ENCODE measurements around the gene ABLIM2. TPM values are rescaled to one million over a fixed set of nuclear protein-coding genes. Genes with fewer than 3 reads are reported as not detected.

Gene ABLIM2
- total and polyA plus RNA-seq, 10 of the 15 experiments (the other 5 are each of a cell fraction or from before 2014, with no cell fraction given) = 0.03 to 0.15 (median 0.05) TPM; not detected in 7

DNA sequence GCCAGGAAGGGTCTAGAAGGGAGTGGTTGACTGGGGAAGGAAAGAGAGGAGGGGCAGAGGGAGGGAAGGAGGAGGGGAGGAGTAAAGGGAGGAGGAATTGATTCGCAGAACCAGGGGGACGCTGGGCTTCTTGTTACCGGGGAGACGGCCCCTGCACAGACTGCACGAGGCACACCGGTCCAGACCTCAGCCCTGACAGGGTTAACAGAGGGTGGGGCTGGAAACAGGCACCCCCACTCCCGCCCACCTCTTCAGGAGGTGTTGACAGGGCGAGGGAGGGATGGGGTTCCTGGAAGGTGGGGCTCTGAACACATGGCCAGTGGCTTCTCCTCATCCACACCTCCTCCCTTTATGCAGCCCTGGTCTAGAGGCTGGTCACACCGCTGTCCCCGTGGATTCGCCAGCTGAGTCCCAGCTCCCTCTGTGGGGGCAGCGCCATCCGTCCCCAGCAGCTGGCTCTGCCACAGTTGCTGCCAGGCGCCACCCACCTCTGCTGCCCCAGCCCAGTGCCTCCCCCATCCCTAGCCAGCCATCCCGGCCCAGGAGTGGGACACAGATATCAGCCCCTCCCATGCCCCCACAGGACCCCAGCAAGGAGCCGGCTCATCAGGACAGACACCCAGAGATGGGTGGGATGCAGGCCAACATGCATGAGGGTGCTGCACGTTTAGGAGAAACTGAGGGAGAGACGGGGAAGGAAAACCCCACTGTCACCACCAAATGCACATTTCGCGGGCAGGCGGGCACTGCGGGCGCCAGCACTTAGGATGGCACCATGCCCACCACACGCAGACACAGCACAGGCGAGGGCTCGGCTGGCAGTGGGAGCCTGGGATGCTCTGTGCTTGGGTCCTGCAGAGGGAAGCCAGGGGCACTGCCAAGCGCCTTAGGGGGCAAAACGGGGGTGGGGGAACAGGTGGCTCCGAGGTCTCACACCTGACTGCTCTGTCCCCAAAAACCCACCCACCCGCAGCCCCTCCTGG is 87.6 kb downstream of the ABLIM2 start:
- intact Hi-C loops (cut with micrococcal nuclease; ENCODE audit: unreplicated experiment) (no loop called here), in situ Hi-C loops (cut with MboI) (no loop called here)
- BruUV-seq (replicated peaks) = no TSS peak
- Histone ChIP-seq H3K36me3 (ENCODE audit: control insufficient read depth in 2 of 2, insufficient read depth in 2 of 2, low read length in 1 of 2) (no peaks in the 10 kb centered on the region), H3K27me3 (replicated peaks in 1 of 2; ENCODE audit: control insufficient read depth in 2 of 2, insufficient read depth in 2 of 2, low read length in 1 of 2) (no peaks in the 10 kb centered on the region; a peak in 2 of 4 replicates), H2AFZ (ENCODE audit: control insufficient read depth, low read depth, low read length) (no peak overlapping the region), H3K4me3 (no peak overlapping the region), H3K79me2 (ENCODE audit: control insufficient read depth, insufficient read depth, low read length) (no peaks in the 10 kb centered on the region), H3K27ac (ENCODE audit: control insufficient read depth, insufficient read depth) (no peak overlapping the region), H3K9me3 (replicated peaks; ENCODE audit: control insufficient read depth, insufficient read depth, low read length) (no peaks in the 10 kb centered on the region), H3K4me1 (ENCODE audit: control insufficient read depth, insufficient read depth, low read length) (no peaks in the 10 kb centered on the region), H4K20me1 (ENCODE audit: control insufficient read depth, insufficient read depth) (no peaks in the 10 kb centered on the region), H3K9ac (ENCODE audit: control insufficient read depth, insufficient read depth, low read length) (no peak overlapping the region), H3K4me2 (ENCODE audit: control insufficient read depth, insufficient read depth) (no peak overlapping the region)
- TF ChIP-seq ZNF622 (IDR thresholded peaks at IDR 0.05) = no peak
- TF ChIP-seq, protein P1, sequence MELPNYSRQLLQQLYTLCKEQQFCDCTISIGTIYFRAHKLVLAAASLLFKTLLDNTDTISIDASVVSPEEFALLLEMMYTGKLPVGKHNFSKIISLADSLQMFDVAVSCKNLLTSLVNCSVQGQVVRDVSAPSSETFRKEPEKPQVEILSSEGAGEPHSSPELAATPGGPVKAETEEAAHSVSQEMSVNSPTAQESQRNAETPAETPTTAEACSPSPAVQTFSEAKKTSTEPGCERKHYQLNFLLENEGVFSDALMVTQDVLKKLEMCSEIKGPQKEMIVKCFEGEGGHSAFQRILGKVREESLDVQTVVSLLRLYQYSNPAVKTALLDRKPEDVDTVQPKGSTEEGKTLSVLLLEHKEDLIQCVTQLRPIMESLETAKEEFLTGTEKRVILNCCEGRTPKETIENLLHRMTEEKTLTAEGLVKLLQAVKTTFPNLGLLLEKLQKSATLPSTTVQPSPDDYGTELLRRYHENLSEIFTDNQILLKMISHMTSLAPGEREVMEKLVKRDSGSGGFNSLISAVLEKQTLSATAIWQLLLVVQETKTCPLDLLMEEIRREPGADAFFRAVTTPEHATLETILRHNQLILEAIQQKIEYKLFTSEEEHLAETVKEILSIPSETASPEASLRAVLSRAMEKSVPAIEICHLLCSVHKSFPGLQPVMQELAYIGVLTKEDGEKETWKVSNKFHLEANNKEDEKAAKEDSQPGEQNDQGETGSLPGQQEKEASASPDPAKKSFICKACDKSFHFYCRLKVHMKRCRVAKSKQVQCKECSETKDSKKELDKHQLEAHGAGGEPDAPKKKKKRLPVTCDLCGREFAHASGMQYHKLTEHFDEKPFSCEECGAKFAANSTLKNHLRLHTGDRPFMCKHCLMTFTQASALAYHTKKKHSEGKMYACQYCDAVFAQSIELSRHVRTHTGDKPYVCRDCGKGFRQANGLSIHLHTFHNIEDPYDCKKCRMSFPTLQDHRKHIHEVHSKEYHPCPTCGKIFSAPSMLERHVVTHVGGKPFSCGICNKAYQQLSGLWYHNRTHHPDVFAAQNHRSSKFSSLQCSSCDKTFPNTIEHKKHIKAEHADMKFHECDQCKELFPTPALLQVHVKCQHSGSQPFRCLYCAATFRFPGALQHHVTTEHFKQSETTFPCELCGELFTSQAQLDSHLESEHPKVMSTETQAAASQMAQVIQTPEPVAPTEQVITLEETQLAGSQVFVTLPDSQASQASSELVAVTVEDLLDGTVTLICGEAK (IDR thresholded peaks at IDR 0.05; ENCODE audit: borderline replicate concordance) = no peak
- no peak for TF ChIP-seq RCOR1 (conservative IDR thresholded peaks at IDR 0.05; ENCODE audit: low read depth, low read length)
- TF ChIP-seq RFX5 (IDR thresholded peaks at IDR 0.05; ENCODE audit: low read depth, low read length) = no peak
- no peak for TF ChIP-seq RELA (IDR thresholded peaks at IDR 0.05; ENCODE audit: borderline replicate concordance, partially characterized antibody)
- TF ChIP-seq, protein P2, sequence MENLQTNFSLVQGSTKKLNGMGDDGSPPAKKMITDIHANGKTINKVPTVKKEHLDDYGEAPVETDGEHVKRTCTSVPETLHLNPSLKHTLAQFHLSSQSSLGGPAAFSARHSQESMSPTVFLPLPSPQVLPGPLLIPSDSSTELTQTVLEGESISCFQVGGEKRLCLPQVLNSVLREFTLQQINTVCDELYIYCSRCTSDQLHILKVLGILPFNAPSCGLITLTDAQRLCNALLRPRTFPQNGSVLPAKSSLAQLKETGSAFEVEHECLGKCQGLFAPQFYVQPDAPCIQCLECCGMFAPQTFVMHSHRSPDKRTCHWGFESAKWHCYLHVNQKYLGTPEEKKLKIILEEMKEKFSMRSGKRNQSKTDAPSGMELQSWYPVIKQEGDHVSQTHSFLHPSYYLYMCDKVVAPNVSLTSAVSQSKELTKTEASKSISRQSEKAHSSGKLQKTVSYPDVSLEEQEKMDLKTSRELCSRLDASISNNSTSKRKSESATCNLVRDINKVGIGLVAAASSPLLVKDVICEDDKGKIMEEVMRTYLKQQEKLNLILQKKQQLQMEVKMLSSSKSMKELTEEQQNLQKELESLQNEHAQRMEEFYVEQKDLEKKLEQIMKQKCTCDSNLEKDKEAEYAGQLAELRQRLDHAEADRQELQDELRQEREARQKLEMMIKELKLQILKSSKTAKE (IDR thresholded peaks at IDR 0.05; ENCODE audit: low read depth, poor library complexity, severe bottlenecking) = no peak
- no peak for TF ChIP-seq EED (IDR thresholded peaks at IDR 0.05; ENCODE audit: low read depth)
- TF ChIP-seq SMC3 (IDR thresholded peaks at IDR 0.05; ENCODE audit: borderline replicate concordance, low read length) = no peak
- TF ChIP-seq SRF (IDR thresholded peaks at IDR 0.05; ENCODE audit: low read depth in 2 of 2, low read length in 2 of 2) = no peak
- TF ChIP-seq CBX3 (IDR thresholded peaks at IDR 0.05; ENCODE audit: borderline replicate concordance, low read depth) = no peak
- no peak for TF ChIP-seq ZNF217 (IDR thresholded peaks at IDR 0.05)
- no peak for TF ChIP-seq SMARCA5 (IDR thresholded peaks at IDR 0.05)
- TF ChIP-seq MEF2B (IDR thresholded peaks at IDR 0.05; ENCODE audit: partially characterized antibody, poor library complexity, severe bottlenecking) = no peak
- no peak for TF ChIP-seq TAF1 (IDR thresholded peaks at IDR 0.05; ENCODE audit: borderline replicate concordance, low read depth, low read length)
- TF ChIP-seq YY1 (IDR thresholded peaks at IDR 0.05; ENCODE audit: low read depth, low read length) = no peak
- WGBS (ENCODE audit: insufficient coverage, insufficient replicate concordance, low lambda C conversion rate, missing lambda C conversion rate) = 38% methylated on average over 26 of the region's 30 CpGs
- no peak for FAIRE-seq
- SMC1A ChIA-PET (ENCODE audit: uncharacterized antibody, unreplicated experiment) = no interaction called here
- no peak for ATAC-seq
- DNase-seq (ENCODE audit: low read depth, low spot score) = no peak
- RAD21 ChIA-PET (ENCODE audit: unreplicated experiment) = no interaction called here
- CTCF ChIA-PET = no interaction called here
- POLR2A ChIA-PET = no interaction called here
